Pancreas (tissue), 10 donors: ENCODE measurements around the gene SVBP. TPM values are rescaled to one million over a fixed set of nuclear protein-coding genes. Genes with fewer than 3 reads are reported as not detected.
A peak's percentile ranks its signal among the peaks of the same experiment; 100 is the strongest.

ENCODE experiments used
- ATAC-seq, 4 donors: fragments of 200-7000 bp; cut with Tn5 transposase; one replicate each; pipeline versions ENCODE4 v1.8.0 to v1.9.1; 2020; ENCODE audit warnings: mild to moderate bottlenecking in 4 of 4, moderate library complexity in 4 of 4
- DNase-seq, 6 donors: peaks; one replicate each; pipeline ENCODE4 v3.0.0-alpha.2; 2020
- FAIRE-seq: peaks from 2 replicates; lab custom pipeline; 2012; peaks lifted over from hg19 to GRCh38; lab: Jason Lieb, UNC
- H3K27ac ChIP-seq, 4 donors: fragments of 200-600 bp; sonication (generic); 1 replicate in 3 of 4; 2 replicates in 1 of 4; pipeline versions ENCODE4 v1.5.0 to v1.8.0; 2020
- H3K27me3 ChIP-seq, 4 donors: fragments of 200-600 bp; one replicate each; pipeline ENCODE4 v1.8.0; 2021
- H3K36me3 ChIP-seq, 3 donors: fragments of 200-600 bp; sonication (generic) in 1 of 3; one replicate each; pipeline versions ENCODE4 v1.5.0 to v1.8.0; 2020 to 2021
- H3K4me1 ChIP-seq, 3 donors: fragments of 200-600 bp; one replicate each; pipeline ENCODE4 v1.8.0; 2021
- H3K4me3 ChIP-seq, 4 donors: fragments of 200-600 bp; sonication (generic) in 2 of 4; one replicate each; pipeline versions ENCODE4 v1.5.0 to v1.8.0; 2020 to 2021
- H3K9me3 ChIP-seq, 4 donors: fragments of 200-600 bp; one replicate each; pipeline ENCODE4 v1.8.0; 2021
- WGBS, 2 donors: extraction: QIAGEN DNeasy Blood & Tissue Kit; methylation state at CpG; one replicate each; pipeline ENCODE4 v1.1.7; 2013; 5-methylcytosine and 5-hydroxymethylcytosine counted together
- intact Hi-C, 3 donors: fragments of 100-400 bp; cut with DNase I; formaldehyde crosslinking; loops; one replicate each; pipeline versions ENCODE4 v1.11.1 to v1.14.2; 2022
- polyA plus RNA-seq, 2 donors: library from polyadenylated mRNA; stranded (reverse); fragments of 200-250 nt; gene quantifications; one replicate each; pipeline ENCODE4 v1.2.3, GENCODE V29; 2013
- total RNA-seq, 6 donors: library from RNA; stranded (reverse); fragmentation: NEBNext Ultra II Directional in 4 of 6; extraction: Animal tissue kit (Norgen Biotek cat#: 25700) in 4 of 6; gene quantifications; one replicate each; pipeline versions ENCODE4 v1.2.1 to v1.2.4, GENCODE V29; 2021 to 2023
- TF ChIP-seq, protein P1 (sequence below), 4 donors: fragments of 200-600 bp; sonication (generic) in 3 of 4; IDR thresholded peaks; one replicate each; pipeline versions ENCODE4 v1.5.0 to v1.8.0; 2021; ENCODE audit warnings: antibody characterized with exemption in 4 of 4
- donor health status: healthy with polysubstance abuse.
- donor health status: DM: no; HTN: no; CAD: no; lungs with moderate emphysema.
- donor health status: DM: no; HTN: no; CAD: no.
- donor health status: control.
- donor health status: control.
- donor health status: Bipolar disorder and iron deficiency.
- donor health status: DM: yes; HTN: yes; CAD: no.
- donor health status: DM: no; HTN: no; CAD: no.
- donor health status: DM: no; HTN: no; CAD: no.
- donor health status: DM: yes; HTN: yes; CAD: no.

SVBP gene
- total and polyA plus RNA-seq, 8 donors, result 3.2 to 25.5 (median 6.9) TPM

DNA sequence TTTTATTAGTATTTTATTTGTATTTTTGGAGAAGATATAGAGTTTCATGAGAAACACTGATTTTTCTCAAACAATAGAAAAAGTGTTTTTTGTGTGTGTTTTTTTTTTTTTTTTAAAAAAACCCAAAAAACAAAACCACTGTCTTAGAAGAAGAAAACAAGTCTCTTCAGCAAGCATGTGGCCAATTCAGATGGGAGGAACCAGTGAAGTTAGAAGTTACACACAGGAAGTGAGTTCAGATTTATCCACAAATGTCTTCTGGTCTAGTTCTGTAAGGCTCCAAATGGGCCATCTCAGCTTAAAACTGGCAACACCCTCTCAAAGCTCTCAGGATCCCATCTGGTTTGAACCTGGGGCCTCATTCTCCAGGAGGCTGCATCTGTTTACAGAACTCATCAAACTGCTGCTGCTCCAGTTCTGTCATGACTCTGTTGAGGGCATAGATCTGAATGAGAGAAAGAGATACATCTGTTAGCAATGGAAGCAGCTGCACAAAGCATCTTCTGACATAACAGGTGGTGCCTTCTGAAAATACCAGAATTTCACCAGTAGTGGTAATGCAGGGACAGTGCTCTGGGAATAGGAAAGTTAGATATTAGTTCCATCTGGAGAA is 10.0 kb downstream of the SVBP start:
- FAIRE-seq (no peak), ATAC-seq (no peak), DNase-seq (no peak)
- Histone ChIP-seq H3K4me3 (no peak overlapping the region), H3K27me3 (no peaks in the 10 kb centered on the region), H3K36me3 (no peaks in the 10 kb centered on the region), H3K9me3 (no peaks in the 10 kb centered on the region), H3K4me1 (no peaks in the 10 kb centered on the region), H3K27ac (no peak overlapping the region)
- TF ChIP-seq, protein P1, sequence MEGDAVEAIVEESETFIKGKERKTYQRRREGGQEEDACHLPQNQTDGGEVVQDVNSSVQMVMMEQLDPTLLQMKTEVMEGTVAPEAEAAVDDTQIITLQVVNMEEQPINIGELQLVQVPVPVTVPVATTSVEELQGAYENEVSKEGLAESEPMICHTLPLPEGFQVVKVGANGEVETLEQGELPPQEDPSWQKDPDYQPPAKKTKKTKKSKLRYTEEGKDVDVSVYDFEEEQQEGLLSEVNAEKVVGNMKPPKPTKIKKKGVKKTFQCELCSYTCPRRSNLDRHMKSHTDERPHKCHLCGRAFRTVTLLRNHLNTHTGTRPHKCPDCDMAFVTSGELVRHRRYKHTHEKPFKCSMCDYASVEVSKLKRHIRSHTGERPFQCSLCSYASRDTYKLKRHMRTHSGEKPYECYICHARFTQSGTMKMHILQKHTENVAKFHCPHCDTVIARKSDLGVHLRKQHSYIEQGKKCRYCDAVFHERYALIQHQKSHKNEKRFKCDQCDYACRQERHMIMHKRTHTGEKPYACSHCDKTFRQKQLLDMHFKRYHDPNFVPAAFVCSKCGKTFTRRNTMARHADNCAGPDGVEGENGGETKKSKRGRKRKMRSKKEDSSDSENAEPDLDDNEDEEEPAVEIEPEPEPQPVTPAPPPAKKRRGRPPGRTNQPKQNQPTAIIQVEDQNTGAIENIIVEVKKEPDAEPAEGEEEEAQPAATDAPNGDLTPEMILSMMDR (IDR thresholded peaks at IDR 0.05), result no peak
- intact Hi-C loops, result no loop called here

DNA sequence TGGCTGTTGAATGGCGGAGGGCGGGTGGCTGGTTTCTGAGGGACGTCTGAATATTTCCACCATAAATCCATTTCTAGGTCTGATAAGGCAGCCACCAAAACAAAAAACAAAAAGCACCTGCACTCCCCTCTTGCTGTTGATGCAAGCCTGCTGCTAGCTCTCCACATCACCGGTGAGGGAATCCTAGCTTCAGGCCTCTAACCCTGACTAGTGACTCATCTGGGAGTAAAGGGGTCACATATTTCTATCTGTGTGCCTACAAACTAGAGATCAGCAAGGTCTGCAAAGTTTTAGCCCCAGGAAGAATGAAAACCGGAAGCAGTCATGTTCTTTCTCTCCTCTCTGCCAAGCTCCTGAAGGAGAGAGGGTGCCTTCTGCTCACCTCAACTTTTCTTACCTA is 10.6 kb downstream of the SVBP start:
- Histone ChIP-seq H3K4me3 (no peak overlapping the region), H3K27me3 (no peaks in the 10 kb centered on the region), H3K9me3 (no peaks in the 10 kb centered on the region), H3K36me3 (no peaks in the 10 kb centered on the region), H3K4me1 (no peaks in the 10 kb centered on the region), H3K27ac (no peak overlapping the region)
- 89 to 90% methylated on average over 5 of the region's 5 CpGs for WGBS, 2 donors
- no peak for ATAC-seq
- TF ChIP-seq, protein P1 (IDR thresholded peaks at IDR 0.05), result no peak
- intact Hi-C loops, result no loop called here
- no peak for FAIRE-seq
- no peak for DNase-seq

DNA sequence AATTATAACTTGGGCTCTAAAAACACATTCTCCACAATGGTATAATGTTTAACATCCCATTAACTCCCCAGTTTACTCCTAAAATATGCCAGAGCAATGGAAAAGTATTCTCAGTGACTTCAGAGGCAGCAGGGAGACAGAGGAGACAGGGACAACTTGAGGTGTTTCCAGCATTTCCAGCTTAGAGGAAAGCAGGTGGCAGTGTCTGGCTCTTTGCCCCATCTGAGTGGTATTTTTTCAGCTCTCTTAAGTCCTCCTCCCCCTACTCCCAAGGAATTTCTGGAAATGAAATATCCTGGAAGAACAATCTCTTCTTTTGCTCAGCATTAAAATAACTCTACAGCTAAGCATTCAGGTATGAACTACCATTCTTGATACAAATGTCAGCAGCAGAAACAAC is 11.0 kb downstream of the SVBP start:
- DNase-seq (no peak), ATAC-seq (no peak), FAIRE-seq (no peak)
- intact Hi-C loops, result no loop called here
- Histone ChIP-seq H3K27me3 (no peaks in the 10 kb centered on the region), H3K4me1 (no peaks in the 10 kb centered on the region), H3K27ac (no peak overlapping the region), H3K9me3 (no peaks in the 10 kb centered on the region), H3K4me3 (no peak overlapping the region), H3K36me3 (no peaks in the 10 kb centered on the region)
- TF ChIP-seq, protein P1 (IDR thresholded peaks at IDR 0.05), result no peak

DNA sequence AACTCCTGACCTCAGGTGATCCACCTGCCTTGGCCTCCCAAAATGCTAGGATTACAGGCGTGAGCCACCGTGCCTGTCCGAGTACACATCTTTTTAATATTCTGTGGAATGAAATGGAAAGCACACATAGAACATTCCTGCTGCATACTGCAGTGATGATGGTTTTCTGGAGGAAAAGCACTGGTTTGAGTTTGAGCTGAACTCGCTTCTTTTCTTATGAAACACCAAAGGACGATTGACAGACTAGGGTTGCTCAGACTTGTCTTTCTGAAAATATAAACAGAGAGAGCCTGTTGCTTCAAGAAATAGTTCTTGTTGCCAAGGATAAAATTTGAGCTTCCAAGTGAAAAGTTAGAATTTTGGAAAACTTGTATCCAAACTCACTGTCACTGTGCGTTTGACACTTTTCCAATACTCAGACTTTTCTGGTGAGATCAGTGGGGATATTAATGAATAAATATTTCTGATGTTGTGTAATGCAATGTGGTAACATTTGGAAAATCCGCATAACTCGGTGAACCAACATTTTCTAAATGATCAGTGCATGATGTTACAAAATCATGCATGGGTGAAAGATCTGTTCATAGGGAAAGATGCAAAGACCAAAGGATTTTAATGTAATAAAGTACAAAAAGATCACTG is 15.2 kb downstream of the SVBP start:
- Histone ChIP-seq H3K4me3 (no peak overlapping the region), H3K4me1 (peaks cover 0 to 4% (median 0%) of the 10 kb centered on the region in 3 donors), H3K27me3 (no peaks in the 10 kb centered on the region), H3K36me3 (no peaks in the 10 kb centered on the region), H3K27ac (no peak overlapping the region), H3K9me3 (no peaks in the 10 kb centered on the region)
- WGBS, 2 donors, result 85 to 87% methylated on average over 8 of the region's 8 CpGs
- TF ChIP-seq, protein P1 (IDR thresholded peaks at IDR 0.05), result no peak
- DNase-seq, result no peak
- ATAC-seq, result peak in 1 of 4 donors; percentile 27
- intact Hi-C loops, result no loop called here
- FAIRE-seq, result no peak

DNA sequence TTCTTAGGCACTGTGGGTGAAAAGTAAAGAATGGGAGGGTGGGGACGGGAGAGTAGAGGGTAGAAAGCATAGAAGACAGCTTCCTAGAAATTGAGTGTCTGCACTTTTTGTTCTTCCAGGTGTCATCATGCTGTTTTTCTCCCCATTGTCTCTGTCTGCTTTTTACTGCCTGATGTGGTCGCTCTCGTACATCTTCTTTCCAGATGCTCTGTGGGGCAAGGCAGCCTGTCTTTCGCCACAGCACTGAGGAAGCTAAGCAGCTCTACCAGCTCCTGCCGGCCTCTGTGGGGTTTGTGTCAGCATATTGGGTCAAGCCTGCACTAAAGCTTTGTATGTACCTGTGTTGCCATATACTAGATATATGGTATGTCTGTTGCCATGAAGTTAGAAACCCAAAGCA is 19.2 kb downstream of the SVBP start:
- no peak for ATAC-seq
- no peak for FAIRE-seq

More for the DNA sequence above, 19.2 kb downstream of the SVBP start:
- Histone ChIP-seq H3K4me3 (no peak overlapping the region), H3K9me3 (no peaks in the 10 kb centered on the region), H3K27ac (no peak overlapping the region), H3K36me3 (no peaks in the 10 kb centered on the region), H3K27me3 (no peaks in the 10 kb centered on the region), H3K4me1 (peaks cover 0 to 4% (median 0%) of the 10 kb centered on the region in 3 donors)
- WGBS, 2 donors, result 94 to 96% methylated on average over 5 of the region's 5 CpGs
- intact Hi-C loops, result no loop called here
- no peak for DNase-seq
- TF ChIP-seq, protein P1 (IDR thresholded peaks at IDR 0.05), result no peak
